ENCODE results near the gene SLC9A3.

The SLC9A3 gene

DNA sequence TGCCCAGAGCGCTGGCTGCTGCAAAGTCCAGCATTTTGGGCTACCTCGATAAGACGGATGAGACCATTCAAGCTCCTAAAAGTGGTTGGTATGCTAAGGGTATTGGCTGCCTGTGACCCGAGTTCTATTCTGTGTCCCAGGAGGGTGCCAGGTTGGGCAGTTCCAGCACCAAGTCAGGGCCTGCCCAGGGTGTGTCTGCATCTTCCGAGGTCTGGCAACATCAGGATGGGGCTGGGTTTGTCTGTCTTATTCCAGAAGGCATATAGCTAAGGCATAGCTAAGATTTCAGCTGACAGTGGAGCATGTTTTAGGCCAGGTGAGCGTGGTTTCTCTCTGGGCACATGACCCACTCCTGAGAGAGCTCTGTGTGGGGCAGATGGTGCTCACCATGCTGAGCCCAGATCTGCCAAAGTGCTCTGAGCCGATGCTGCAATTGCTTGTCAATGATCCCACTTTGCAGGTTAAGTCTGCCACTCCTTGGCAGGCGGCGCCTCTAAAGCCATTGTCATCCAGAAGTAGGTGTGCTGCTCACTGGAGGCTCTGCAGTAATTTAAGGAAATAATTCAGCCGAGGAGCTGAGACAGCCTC is 7.8 kb downstream of the SLC9A3 start:
- no peak overlapping the region for H3K27ac ChIP-seq
- TF ChIP-seq ZFX (IDR thresholded peaks at IDR 0.05) (no peak), CTCF (conservative IDR thresholded peaks at IDR 0.05) (no peak)

DNA sequence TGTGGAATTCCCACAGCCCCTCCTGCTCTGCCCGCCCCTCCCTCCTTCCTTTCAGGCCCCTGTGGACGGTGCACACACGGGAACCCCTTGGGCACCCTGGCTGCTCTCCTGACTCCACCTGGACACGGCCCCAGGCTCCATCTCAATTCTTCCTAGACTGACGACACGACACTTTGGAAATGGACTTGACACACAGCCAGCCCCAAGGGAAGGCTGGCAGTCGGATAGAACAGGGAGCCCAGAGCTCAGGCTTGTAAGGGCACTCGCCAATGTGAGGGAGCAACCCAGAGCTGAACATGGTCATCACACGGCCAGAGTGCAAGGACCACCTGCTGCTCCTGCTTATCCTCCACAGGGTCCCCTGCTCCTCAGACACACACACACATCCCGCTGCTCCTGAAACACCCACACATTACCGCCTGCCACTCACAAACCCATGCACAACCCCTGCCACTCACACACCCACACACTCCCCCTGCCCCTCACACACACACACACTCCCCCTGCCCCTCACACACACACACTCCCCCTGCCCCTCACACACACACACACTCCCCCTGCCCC is 8.9 kb downstream of the SLC9A3 start:
- no peak overlapping the region for H3K27ac ChIP-seq
- TF ChIP-seq CTCF (conservative IDR thresholded peaks at IDR 0.05) = no peak
- TF ChIP-seq ZFX (IDR thresholded peaks at IDR 0.05) = no peak

- no peak overlapping the region for H3K27ac ChIP-seq
- TF ChIP-seq CTCF (conservative IDR thresholded peaks at IDR 0.05) (no peak), ZFX (IDR thresholded peaks at IDR 0.05) (no peak)
Observed at GRCh38 chr5:514673-515072, 9.6 kb downstream of the SLC9A3 start.

DNA sequence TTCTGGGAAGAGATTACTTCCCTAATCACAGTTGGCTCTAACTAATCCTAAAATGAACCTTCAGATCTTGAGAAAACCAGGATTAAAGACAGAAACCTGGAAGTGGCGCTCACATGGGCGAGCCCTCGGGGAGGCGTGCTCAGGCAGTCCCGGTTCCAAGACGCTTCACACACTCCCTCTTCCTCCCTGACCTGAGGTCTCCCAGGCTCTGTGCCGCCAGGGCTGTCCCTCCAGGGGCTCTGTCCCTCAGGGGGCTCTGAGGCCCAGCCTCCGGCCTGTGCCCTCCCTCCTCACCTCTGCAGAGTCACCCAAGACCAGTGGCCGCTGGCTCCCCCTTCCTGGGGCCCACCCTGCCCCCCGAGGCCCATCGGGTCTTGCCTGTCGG is 10.2 kb downstream of the SLC9A3 start:
- TF ChIP-seq ZFX (IDR thresholded peaks at IDR 0.05) (no peak), CTCF (conservative IDR thresholded peaks at IDR 0.05) (no peak)
- no peak overlapping the region for H3K27ac ChIP-seq

DNA sequence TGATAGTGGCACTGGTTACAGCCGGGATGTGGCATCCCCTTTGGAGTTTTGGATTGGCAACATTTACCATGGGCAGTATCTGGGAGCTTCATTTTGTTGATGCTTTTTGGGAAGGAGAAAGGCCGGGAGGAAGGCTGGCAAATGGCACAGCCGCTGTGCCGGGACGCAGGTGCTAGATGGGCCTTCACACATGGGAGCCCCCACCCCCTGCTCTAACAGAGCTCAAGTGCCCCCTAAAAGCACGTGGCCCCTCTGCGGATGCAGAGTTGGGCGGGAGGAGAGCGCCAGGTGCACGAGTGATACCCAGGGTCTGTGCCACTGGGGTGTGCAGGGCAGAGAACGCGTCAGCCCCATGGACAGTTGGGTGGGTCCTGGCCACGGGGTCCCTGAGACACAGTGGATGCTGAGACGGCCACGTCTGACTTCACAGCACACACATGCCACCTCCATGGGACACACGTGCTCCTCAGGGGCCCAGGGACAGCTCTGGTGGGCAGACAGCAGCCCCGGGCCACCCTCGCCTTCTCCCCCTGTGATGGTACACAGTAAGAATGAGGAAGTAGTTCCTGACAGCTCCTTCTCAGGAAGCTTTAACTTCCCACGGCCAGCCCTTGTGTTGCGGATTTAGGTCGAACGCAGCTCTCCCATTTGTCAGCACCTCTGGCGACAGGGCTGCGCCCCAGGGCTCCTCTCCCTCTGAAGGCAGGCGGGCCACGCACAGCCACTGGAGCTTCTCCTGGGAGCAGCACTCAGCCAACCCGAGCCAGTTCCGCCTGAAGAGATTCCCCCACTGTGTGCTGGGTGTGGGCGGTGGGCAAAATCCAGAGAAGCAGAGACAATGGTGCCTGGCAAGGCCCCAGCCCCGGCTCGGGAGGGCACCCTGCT is 10.8 kb downstream of the SLC9A3 start:
- TF ChIP-seq CTCF (conservative IDR thresholded peaks at IDR 0.05) (no peak), ZFX (IDR thresholded peaks at IDR 0.05) (no peak)
- no peak overlapping the region for H3K27ac ChIP-seq

- H3K27ac ChIP-seq = no peak overlapping the region
- TF ChIP-seq CTCF (conservative IDR thresholded peaks at IDR 0.05) (no peak), ZFX (IDR thresholded peaks at IDR 0.05) (no peak)
Observed at GRCh38 chr5:511476-511875, 12.8 kb downstream of the SLC9A3 start.

GRCh38 chr5:510521-510920 is 13.7 kb downstream of the SLC9A3 start:
- no peak for TF ChIP-seq CTCF (conservative IDR thresholded peaks at IDR 0.05)
- no peak for TF ChIP-seq ZFX (IDR thresholded peaks at IDR 0.05)
- H3K27ac ChIP-seq = no peak overlapping the region

All from C4-2B (cell line).